Mucosa of descending colon (tissue), 3 donors: ENCODE measurements around the gene BANP. TPM values are rescaled to one million over a fixed set of nuclear protein-coding genes. Genes with fewer than 3 reads are reported as not detected.

ENCODE experiments used
- ATAC-seq: fragments of 200-7000 bp; cut with Tn5 transposase; one replicate; pipeline ENCODE4 v1.9.1; 2020; ENCODE audit warnings: mild to moderate bottlenecking, moderate library complexity
- DNase-seq, 3 donors: peaks; one replicate each; pipeline ENCODE4 v3.0.0-alpha.2; 2020
- H3K36me3 ChIP-seq: fragments of 200-600 bp; one replicate; pipeline ENCODE4 v1.8.0; 2021; ENCODE audit warnings: low read depth, mild to moderate bottlenecking
- H3K4me1 ChIP-seq: fragments of 200-600 bp; one replicate; pipeline ENCODE4 v1.8.0; 2021; ENCODE audit warnings: low read depth, mild to moderate bottlenecking
- H3K4me3 ChIP-seq: fragments of 200-600 bp; one replicate; pipeline ENCODE4 v1.8.0; 2021; ENCODE audit warnings: mild to moderate bottlenecking
- H3K9me3 ChIP-seq: fragments of 200-600 bp; one replicate; pipeline ENCODE4 v1.8.0; 2021; ENCODE audit warnings: mild to moderate bottlenecking
- CTCF ChIP-seq: fragments of 200-600 bp; IDR thresholded peaks from one replicate; pipeline ENCODE4 v1.8.0; 2022; ENCODE audit warnings: antibody characterized with exemption, mild to moderate bottlenecking
- intact Hi-C, 2 donors: fragments of 100-400 bp; cut with DNase I in 1 of 2; cut with micrococcal nuclease in 1 of 2; formaldehyde crosslinking; loops; one replicate each; pipeline versions ENCODE4 v1.11.0 to v1.11.1; 2022; cut with DNase I, micrococcal nuclease
- total RNA-seq, 3 donors: library from RNA; stranded (reverse); fragmentation: NEBNext Ultra II Directional in 2 of 3; extraction: Animal tissue kit (Norgen Biotek cat#: 25700) in 2 of 3; gene quantifications; one replicate each; pipeline versions ENCODE4 v1.2.1 to v1.2.4, GENCODE V29; 2021 to 2023
- donor health status: DM: no; HTN: no; CAD: no; lungs with moderate emphysema.
- donor health status: DM: no; HTN: no; CAD: no.
- donor health status: DM: no; HTN: yes; CAD: no.

The BANP gene
- total RNA-seq, 3 donors from 2014 or later, result 24.4 to 36.0 (median 26.1) TPM

DNA sequence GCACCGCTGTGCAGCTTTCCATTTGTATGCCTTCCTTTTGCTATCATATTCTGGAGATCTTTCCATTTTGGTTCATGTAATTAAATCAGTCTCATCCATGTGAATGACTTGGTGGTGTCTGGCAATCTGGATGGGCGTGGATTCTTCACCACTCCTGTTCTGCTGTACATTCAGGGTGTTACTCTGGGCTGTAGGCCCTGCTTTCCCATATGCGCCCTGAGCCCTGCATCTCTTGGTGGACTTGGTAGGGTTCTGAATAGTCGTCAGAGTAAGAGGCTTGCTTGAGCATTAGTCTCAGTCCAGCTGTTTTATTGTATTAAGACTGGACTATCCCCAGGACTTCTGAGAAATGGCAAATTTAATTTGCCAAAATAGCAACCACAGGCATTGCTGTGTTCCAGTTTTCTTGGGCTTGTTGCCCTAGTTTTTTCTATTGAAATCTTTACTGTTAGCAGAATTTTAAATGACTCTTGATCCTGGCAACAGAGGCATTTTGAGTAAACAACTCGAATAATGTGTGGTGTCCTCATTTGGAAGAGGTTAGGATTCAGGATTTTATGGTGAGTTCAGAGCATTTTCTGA is 14.9 kb downstream of the BANP start:
- Histone ChIP-seq H3K36me3 (no peaks in the 10 kb centered on the region), H3K4me3 (no peak overlapping the region), H3K4me1 (peaks cover 15% of the 10 kb centered on the region), H3K9me3 (peaks cover 4% of the 10 kb centered on the region)
- ATAC-seq, result peak; percentile 35
- TF ChIP-seq CTCF, result no peak
- DNase-seq, result no peak
- intact Hi-C loops, result no loop called here

DNA sequence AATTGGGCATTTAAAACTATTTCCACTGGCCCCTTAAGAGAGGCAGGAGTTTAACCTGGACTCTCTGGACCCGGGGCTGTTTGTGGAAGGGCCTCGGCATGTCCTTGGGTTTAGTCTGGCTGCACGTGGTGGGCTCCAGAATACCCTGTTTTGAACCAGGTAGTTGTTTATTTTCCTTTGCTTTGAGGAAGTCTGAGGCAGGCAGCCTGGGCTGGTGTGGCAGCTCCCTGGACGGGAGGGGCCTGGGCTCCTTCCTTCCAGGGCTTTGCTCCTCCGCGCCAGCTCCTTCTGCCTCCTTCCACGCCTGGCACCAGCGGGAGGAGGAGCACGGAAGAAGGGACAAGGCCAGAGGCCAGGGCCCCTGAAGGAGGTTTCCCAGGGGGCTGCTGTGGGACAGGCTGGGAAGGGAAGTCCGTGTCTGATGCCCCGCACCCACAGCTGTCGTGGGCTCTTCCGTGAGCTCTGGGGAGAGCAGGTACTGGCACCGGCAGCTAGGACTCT is 15.5 kb downstream of the BANP start:
- intact Hi-C loops, result no loop called here
- Histone ChIP-seq H3K4me1 (peaks cover 15% of the 10 kb centered on the region), H3K36me3 (no peaks in the 10 kb centered on the region), H3K4me3 (no peak overlapping the region), H3K9me3 (peaks cover 10% of the 10 kb centered on the region)
- ATAC-seq, result peak; percentile 82
- TF ChIP-seq CTCF, result no peak
- DNase-seq, result peak in 2 of 3 donors; percentile 56 to 64

- intact Hi-C loops, result no loop called here
- H3K4me1 ChIP-seq, result peaks cover 15% of the 10 kb centered on the region
- no peak for TF ChIP-seq CTCF
- ATAC-seq (no peak), DNase-seq (no peak)
- H3K9me3 ChIP-seq, result peaks cover 19% of the 10 kb centered on the region
- H3K4me3 ChIP-seq, result no peak overlapping the region
- H3K36me3 ChIP-seq, result no peaks in the 10 kb centered on the region
These were observed 17.3 kb downstream of the BANP start for GRCh38 chr16:87968541-87968940.

- no peak for ATAC-seq
- intact Hi-C loops, result no loop called here
These were observed 19.0 kb downstream of the BANP start for GRCh38 chr16:87970186-87970585.

DNA sequence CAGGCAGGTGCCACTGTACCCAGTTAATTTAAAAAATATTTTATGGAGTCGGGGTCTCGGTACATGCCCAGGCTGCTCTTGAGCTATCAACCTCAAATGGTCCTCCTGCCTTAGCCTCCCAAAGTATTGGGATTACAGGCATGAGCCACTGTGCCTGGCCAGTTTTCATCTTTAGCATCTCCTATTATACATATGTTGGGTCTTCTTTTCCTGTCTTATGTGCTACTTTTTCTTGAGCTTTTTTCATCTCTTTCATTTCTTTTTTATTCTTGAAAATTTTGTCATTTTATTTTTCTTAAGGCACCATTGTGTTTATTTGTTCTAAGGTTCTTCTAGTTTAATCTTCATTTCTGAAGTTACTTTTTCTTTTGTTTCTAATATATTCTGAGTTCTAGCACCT is 20.7 kb downstream of the BANP start:
- no peak for TF ChIP-seq CTCF
- ATAC-seq, result no peak

More at GRCh38 chr16:87970186-87970585, 19.0 kb downstream of the BANP start:
- Histone ChIP-seq H3K4me1 (peaks cover 15% of the 10 kb centered on the region), H3K9me3 (peaks cover 19% of the 10 kb centered on the region), H3K36me3 (no peaks in the 10 kb centered on the region), H3K4me3 (no peak overlapping the region)
- no peak for TF ChIP-seq CTCF
- DNase-seq, result no peak

More for the DNA sequence above, 20.7 kb downstream of the BANP start:
- H3K9me3 ChIP-seq, result peaks cover 19% of the 10 kb centered on the region
- DNase-seq, result no peak
- H3K4me3 ChIP-seq, result no peak overlapping the region
- H3K36me3 ChIP-seq, result no peaks in the 10 kb centered on the region
- intact Hi-C loops, result no loop called here
- H3K4me1 ChIP-seq, result peaks cover under 1% of the 10 kb centered on the region
